ENCODE measurements around the gene ELAVL1.

The ELAVL1 gene

GRCh38 chr19:8044018-8044417 lies 38.6 kb upstream of the ELAVL1 start:
- DNase-seq (ENCODE audit: low spot score), result no peak
- TF ChIP-seq, protein P1, sequence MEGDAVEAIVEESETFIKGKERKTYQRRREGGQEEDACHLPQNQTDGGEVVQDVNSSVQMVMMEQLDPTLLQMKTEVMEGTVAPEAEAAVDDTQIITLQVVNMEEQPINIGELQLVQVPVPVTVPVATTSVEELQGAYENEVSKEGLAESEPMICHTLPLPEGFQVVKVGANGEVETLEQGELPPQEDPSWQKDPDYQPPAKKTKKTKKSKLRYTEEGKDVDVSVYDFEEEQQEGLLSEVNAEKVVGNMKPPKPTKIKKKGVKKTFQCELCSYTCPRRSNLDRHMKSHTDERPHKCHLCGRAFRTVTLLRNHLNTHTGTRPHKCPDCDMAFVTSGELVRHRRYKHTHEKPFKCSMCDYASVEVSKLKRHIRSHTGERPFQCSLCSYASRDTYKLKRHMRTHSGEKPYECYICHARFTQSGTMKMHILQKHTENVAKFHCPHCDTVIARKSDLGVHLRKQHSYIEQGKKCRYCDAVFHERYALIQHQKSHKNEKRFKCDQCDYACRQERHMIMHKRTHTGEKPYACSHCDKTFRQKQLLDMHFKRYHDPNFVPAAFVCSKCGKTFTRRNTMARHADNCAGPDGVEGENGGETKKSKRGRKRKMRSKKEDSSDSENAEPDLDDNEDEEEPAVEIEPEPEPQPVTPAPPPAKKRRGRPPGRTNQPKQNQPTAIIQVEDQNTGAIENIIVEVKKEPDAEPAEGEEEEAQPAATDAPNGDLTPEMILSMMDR (IDR thresholded peaks at IDR 0.05; ENCODE audit: borderline replicate concordance, control extremely low read depth, extremely low read depth, insufficient read depth, missing control alignments), result no peak
- in situ Hi-C loops (cut with MboI; ENCODE audit: low sequenced_read_pairs, unreplicated experiment), result no loop called here

GRCh38 chr19:8042900-8043299 lies 37.5 kb upstream of the ELAVL1 start:
- DNase-seq (ENCODE audit: low spot score), result no peak
- in situ Hi-C loops (cut with MboI; ENCODE audit: low sequenced_read_pairs, unreplicated experiment), result no loop called here
- TF ChIP-seq, protein P1 (IDR thresholded peaks at IDR 0.05; ENCODE audit: borderline replicate concordance, control extremely low read depth, extremely low read depth, insufficient read depth, missing control alignments), result no peak

DNA sequence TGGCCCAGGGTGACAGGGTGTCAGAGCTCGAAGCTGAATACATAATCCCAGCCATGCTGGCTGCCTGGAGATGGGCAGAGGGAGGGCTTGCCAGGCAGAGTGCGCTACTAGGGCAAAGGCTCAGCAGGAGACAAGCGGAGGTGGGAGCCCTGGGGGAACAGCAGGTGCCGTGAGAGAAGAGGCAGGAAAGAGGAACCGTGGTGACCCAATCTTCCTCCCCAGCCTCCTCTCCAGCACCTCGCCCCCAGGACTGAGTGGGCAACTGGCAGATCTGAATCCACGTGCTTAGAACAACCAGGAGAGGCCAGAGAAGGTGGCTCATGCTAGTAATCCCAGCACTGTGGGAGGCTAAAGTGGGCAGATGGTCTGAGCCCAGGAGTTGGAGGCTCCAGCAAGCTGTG lies 36.1 kb upstream of the ELAVL1 start:
- no peak for DNase-seq (ENCODE audit: low spot score)
- TF ChIP-seq, protein P1 (IDR thresholded peaks at IDR 0.05; ENCODE audit: borderline replicate concordance, control extremely low read depth, extremely low read depth, insufficient read depth, missing control alignments), result no peak
- in situ Hi-C loops (cut with MboI; ENCODE audit: low sequenced_read_pairs, unreplicated experiment), result no loop called here

DNA sequence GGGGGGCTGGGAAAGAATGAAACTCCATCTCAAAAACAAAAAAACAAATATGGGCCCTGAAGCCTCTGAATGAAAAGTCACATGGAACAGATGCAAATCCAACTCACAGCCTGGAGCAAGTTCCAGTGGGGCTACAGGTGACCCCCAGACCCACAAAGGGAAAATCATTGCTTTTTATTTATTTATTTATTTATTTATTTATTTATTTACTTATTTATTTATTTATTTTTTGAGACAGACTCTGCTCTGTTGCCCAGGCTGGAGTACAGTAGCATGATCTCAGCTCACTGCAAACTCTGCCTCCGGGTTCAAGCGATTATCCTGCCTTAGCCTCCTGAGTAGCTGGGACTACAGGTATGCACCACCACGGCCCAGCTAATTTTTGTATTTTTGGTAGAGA lies 33.8 kb upstream of the ELAVL1 start:
- in situ Hi-C loops (cut with MboI; ENCODE audit: low sequenced_read_pairs, unreplicated experiment), result no loop called here
- TF ChIP-seq, protein P1 (IDR thresholded peaks at IDR 0.05; ENCODE audit: borderline replicate concordance, control extremely low read depth, extremely low read depth, insufficient read depth, missing control alignments), result no peak

DNA sequence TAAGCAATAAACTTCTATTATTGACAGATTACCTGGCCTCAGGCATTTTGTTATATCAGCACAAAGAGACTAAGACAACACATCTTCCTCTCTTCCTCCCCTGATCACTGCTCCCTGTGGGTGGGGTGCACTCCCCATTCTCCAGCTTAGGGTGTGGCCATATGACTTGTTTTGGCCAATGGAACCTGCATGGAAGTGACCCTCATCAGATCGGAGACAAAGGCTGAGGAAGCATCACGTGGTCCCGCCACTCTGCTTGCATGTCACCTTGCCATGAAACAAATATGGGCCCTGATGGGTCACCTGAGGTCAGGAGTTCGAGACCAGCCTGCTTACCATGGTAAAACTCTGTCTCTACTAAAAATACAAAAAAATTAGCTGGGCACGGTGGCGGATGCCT lies 33.4 kb upstream of the ELAVL1 start:
- no peak for DNase-seq (ENCODE audit: low spot score)
- in situ Hi-C loops (cut with MboI; ENCODE audit: low sequenced_read_pairs, unreplicated experiment), result no loop called here
- TF ChIP-seq, protein P1 (IDR thresholded peaks at IDR 0.05; ENCODE audit: borderline replicate concordance, control extremely low read depth, extremely low read depth, insufficient read depth, missing control alignments), result no peak

More for the DNA sequence above, 33.8 kb upstream of the ELAVL1 start:
- DNase-seq (ENCODE audit: low spot score), result no peak

- TF ChIP-seq, protein P1 (IDR thresholded peaks at IDR 0.05; ENCODE audit: borderline replicate concordance, control extremely low read depth, extremely low read depth, insufficient read depth, missing control alignments), result no peak
- DNase-seq (ENCODE audit: low spot score), result no peak
- in situ Hi-C loops (cut with MboI; ENCODE audit: low sequenced_read_pairs, unreplicated experiment), result no loop called here
These were observed 31.1 kb upstream of the ELAVL1 start for GRCh38 chr19:8036434-8037099.
